NCI-H2171 treated with DMSO at 0.1 percent for 48 hours (cell line): ENCODE data around the gene PCDHGC4.

Source experiments
- DNase-seq: peaks from one replicate; lab custom pipeline; 2025; lab: John Stamatoyannopoulos, UW

The PCDHGC4 gene

GRCh38 chr5:141484641-141485311 lies at the start of gene PCDHGC4:
Gene PCDHGC4, plus strand, starts transcription at chr5:141485030. Its CDS starts 144 bp downstream, at chr5:141485174.
- no peak for DNase-seq

GRCh38 chr5:141437221-141437620 lies 47.6 kb upstream of the PCDHGC4 start:
- DNase-seq: no peak

GRCh38 chr5:141439411-141440141 lies 45.3 kb upstream of the PCDHGC4 start:
- DNase-seq: no peak

DNA sequence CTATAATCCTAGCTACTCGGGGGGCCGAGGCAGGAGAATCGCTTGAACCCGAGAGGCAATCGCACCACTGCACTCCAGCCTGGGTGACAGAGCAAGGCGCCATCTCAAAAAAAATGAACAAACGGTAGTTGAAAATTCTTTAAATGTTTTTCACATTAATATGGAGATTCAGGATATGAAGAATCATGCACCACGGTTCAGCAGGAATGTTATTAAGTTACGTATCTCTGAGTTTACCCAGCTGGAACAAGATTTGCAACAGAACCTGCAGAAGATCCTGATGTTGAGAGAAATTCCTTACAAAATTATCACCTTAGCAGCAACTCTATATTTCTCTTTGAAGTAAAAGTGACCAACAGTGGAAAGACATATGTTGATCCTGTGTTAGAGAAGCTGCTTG lies 44.5 kb upstream of the PCDHGC4 start:
- no peak for DNase-seq

GRCh38 chr5:141441571-141442170 lies 43.2 kb upstream of the PCDHGC4 start:
- DNase-seq: no peak

DNA sequence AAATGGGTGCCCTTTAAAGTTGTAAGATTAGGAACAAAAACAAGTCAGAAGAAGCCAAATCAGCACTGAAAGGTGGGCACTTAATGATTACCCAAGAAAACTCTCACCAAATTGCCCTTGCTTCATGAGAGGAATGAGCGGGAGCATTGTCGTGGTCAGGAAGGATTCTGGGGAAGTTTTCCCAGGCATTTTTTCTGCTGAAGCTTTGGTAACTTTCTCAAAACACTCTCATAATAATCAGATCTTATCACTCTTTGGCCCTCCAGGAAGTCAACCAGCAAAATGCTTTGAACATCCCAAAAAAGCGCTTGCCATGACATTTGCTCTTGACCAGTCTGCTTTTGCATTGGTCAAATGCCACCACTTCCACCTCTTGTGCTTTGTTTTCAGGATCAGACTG lies 19.5 kb upstream of the PCDHGC4 start:
- no peak for DNase-seq

GRCh38 chr5:141475625-141476131 lies 9.2 kb upstream of the PCDHGC4 start, which contains the start of gene PCDHGC3:
Gene PCDHGC3, plus strand, starts transcription at chr5:141475966. Its CDS starts 151 bp downstream, at chr5:141476117.
- peak; percentile 87 for DNase-seq

DNA sequence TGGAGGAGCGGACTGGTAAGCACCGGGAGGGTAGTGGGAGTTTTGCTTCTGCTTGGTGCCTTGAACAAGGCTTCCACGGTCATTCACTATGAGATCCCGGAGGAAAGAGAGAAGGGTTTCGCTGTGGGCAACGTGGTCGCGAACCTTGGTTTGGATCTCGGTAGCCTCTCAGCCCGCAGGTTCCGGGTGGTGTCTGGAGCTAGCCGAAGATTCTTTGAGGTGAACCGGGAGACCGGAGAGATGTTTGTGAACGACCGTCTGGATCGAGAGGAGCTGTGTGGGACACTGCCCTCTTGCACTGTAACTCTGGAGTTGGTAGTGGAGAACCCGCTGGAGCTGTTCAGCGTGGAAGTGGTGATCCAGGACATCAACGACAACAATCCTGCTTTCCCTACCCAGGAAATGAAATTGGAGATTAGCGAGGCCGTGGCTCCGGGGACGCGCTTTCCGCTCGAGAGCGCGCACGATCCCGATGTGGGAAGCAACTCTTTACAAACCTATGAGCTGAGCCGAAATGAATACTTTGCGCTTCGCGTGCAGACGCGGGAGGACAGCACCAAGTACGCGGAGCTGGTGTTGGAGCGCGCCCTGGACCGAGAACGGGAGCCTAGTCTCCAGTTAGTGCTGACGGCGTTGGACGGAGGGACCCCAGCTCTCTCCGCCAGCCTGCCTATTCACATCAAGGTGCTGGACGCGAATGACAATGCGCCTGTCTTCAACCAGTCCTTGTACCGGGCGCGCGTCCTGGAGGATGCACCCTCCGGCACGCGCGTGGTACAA lies 8.5 kb upstream of the PCDHGC4 start:
- peak; percentile 19 for DNase-seq

GRCh38 chr5:141477044-141477575 lies 7.7 kb upstream of the PCDHGC4 start:
- no peak for DNase-seq

- no peak for DNase-seq
These were observed 7.0 kb upstream of the PCDHGC4 start for GRCh38 chr5:141477815-141478214.

- no peak for DNase-seq
These were observed 6.4 kb upstream of the PCDHGC4 start for GRCh38 chr5:141478321-141478945.

GRCh38 chr5:141479776-141480175 lies 5.1 kb upstream of the PCDHGC4 start:
- DNase-seq: no peak

DNA sequence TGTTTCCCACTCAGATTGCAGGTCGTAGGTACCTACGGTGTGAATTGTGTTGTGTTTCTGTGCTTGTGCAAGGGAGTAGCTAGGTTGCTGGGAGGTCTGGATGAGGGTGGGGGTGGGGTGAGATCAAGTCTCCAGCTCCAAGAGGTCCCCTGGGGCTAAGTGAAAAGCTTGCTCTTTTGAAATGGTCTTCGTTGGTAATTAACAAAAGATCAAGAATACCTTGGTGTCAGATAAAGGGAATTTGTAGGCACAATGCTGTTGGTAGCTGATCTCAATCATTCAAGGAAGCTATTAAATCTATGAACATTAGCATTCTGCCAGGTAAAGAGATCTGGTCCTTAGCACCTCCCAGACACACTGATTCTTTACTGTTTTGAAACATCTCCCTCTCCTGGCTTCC lies 928 bp upstream of the PCDHGC4 start:
- no peak for DNase-seq

GRCh38 chr5:141484310-141484640 lies 555 bp upstream of the PCDHGC4 start:
- no peak for DNase-seq

GRCh38 chr5:141485321-141486055 lies 658 bp downstream of the PCDHGC4 start:
- no peak for DNase-seq

- no peak for DNase-seq
These were observed 1.3 kb downstream of the PCDHGC4 start for GRCh38 chr5:141486091-141486490.

DNA sequence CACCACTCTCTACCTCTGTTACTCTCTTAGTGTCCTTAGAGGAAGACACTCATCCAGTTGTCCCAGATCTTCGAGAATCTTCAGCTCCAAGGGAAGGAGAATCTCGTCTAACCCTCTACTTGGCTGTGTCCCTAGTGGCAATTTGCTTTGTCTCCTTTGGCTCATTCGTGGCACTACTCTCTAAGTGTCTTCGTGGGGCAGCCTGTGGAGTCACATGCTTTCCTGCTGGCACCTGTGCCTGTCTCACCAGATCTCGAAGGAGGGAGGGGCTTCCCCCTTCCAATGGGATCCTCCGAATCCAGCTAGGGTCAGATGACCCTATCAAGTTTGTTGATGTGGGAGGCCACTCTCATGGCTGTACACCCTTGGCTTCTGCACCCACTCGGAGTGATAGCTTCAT lies 2.3 kb downstream of the PCDHGC4 start:
- DNase-seq: no peak

DNA sequence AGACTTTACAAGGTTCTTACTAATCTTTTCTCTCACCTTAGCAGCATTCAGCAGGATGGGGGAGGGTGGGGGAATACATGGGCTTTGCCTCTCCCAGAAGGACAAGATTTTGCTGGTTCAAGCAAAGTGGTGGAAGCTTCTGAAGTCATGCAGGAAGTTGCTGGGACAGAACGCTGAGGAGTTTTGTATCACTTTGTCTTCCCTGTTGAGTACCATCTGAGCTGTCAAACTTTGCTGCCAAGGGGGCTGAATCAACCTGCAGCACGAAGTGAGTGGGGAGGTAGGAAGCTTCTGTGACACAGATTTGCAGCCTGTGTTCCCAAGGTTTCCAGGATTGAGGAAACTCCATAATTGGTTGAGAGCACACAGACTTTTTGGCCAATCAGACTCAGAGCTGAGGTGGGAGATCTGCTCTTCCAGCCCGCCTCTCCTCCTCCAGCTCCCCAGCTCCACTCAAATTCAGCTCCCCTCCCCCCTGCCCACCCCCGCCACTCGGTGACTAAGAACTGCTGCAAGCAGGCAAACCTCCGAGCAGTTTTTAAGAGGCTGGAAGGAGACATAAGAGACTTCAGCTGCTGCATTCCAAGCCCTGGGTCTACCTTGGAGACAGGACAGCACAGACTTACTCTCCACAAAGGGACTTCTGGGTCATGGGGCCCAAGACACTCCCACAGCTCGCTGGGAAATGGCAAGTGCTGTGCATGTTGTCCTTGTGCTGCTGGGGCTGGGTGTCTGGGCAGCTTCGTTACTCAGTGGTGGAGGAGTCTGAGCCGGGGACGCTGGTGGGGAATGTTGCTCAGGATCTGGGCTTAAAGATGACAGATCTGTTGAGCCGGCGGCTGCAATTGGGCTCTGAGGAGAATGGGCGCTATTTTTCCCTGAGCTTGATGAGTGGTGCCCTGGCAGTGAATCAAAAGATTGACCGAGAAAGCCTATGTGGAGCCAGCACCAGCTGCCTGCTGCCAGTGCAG lies 4.0 kb downstream of the PCDHGC4 start, which contains the start of gene PCDHGC5:
PCDHGC5 (plus strand) TSS at position 491 of the 971 bp plus-strand sequence; CDS start at position 651, 160 bp downstream.
- no peak for DNase-seq

GRCh38 chr5:141489841-141490240 lies 5.0 kb downstream of the PCDHGC4 start:
- DNase-seq: no peak
